NB4 (cell line): ENCODE results near the gene SMIM8.
A peak's percentile ranks its signal among the peaks of the same experiment; 100 is the strongest.

ENCODE experiments used
- DNase-seq: peaks from one replicate; pipeline ENCODE4 v3.0.0; 2010; ENCODE audit warnings: low read depth
- H3K4me3 ChIP-seq: one replicate; pipeline ENCODE4 v1.5.1; 2011; ENCODE audit warnings: mild to moderate bottlenecking, low read depth, low read length, moderate library complexity
- MYC ChIP-seq: IDR thresholded peaks from 2 replicates; pipeline ENCODE4 v1.6.1; 2011; ENCODE audit warnings: low read depth, low read length
- POLR2A ChIP-seq: IDR thresholded peaks from 2 replicates; pipeline ENCODE4 v1.6.1; 2011; ENCODE audit warnings: mild to moderate bottlenecking; ENCODE audit not compliant: insufficient read length; ENCODE audit errors: extremely low read depth
- TF ChIP-seq, protein P1 (sequence below): IDR thresholded peaks from one replicate; pipeline ENCODE4 v1.5.1; 2012; ENCODE audit warnings: low read depth, low read length
- TF ChIP-seq, protein P2 (sequence below): IDR thresholded peaks from 2 replicates; pipeline ENCODE4 v1.6.1; 2011; ENCODE audit warnings: low read depth, low read length

The SMIM8 gene

DNA sequence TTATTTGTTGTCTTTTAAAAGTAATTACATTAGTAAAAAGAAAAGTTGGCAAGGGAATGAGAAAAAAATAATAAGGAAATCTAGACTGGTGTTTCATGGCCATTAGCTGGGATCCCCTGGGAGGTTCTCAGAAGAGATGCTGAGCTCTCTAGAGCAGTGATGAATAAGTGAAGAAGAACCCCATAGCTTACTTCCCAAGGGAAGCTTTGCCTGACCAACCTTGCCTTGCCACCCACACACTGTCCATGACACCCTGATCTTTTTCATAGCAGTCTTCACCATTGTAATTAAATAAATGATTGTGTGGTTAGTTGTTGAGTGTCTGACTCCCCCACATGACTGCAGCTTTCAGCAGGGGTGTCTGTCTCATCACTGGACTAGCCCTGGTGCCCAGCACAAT, 28.1 kb downstream of the SMIM8 start:
- no peak for TF ChIP-seq POLR2A
- TF ChIP-seq, protein P1, sequence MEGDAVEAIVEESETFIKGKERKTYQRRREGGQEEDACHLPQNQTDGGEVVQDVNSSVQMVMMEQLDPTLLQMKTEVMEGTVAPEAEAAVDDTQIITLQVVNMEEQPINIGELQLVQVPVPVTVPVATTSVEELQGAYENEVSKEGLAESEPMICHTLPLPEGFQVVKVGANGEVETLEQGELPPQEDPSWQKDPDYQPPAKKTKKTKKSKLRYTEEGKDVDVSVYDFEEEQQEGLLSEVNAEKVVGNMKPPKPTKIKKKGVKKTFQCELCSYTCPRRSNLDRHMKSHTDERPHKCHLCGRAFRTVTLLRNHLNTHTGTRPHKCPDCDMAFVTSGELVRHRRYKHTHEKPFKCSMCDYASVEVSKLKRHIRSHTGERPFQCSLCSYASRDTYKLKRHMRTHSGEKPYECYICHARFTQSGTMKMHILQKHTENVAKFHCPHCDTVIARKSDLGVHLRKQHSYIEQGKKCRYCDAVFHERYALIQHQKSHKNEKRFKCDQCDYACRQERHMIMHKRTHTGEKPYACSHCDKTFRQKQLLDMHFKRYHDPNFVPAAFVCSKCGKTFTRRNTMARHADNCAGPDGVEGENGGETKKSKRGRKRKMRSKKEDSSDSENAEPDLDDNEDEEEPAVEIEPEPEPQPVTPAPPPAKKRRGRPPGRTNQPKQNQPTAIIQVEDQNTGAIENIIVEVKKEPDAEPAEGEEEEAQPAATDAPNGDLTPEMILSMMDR, result no peak
- TF ChIP-seq MYC, result no peak
- TF ChIP-seq, protein P2, sequence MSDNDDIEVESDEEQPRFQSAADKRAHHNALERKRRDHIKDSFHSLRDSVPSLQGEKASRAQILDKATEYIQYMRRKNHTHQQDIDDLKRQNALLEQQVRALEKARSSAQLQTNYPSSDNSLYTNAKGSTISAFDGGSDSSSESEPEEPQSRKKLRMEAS, result no peak
- no peak overlapping the region for H3K4me3 ChIP-seq
- peak; percentile 13 for DNase-seq

DNA sequence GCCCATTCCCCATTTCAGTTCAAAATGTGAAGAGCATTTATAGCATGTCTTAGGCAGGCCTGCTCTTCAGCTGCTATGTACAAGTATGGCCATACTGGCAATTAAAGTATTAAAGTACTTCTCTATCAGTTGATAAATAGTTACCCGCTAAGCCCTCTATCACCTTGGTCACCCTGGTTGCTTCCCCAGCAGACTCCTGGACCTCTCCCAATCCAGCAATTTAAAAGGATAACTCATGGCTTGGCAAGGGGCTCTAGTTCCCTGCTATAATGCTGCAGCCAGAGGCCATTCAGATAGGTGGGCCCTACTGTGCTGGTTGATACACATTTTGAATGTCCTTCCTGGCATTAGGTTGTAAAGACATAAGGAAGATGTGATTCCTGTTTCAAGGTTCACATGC, 29.2 kb downstream of the SMIM8 start:
- TF ChIP-seq, protein P1, result no peak
- no peak for TF ChIP-seq MYC
- TF ChIP-seq, protein P2, result no peak
- no peak for TF ChIP-seq POLR2A
- no peak overlapping the region for H3K4me3 ChIP-seq
- DNase-seq, result no peak

DNA sequence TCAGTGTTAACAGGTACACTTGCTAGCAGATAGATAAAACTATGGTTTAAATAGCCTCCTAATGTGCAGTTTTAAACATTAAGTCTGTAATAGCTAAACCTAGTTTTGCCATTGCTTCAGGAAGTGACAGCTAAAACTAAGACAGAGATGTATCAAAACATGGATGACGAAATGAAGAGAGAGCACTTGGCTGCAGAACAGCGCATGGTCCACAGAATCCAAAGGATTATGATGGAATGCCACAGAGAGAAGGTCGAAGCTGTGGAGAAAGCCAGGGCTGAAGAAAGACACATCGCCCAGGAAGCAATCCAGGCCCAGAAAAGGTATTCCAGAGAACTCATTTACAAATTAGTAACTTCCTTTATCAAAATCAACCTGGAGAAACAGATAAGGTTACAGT, 33.8 kb downstream of the SMIM8 start:
- DNase-seq, result no peak
- TF ChIP-seq, protein P1, result no peak
- TF ChIP-seq POLR2A, result no peak
- TF ChIP-seq, protein P2, result no peak
- no peak for TF ChIP-seq MYC

DNA sequence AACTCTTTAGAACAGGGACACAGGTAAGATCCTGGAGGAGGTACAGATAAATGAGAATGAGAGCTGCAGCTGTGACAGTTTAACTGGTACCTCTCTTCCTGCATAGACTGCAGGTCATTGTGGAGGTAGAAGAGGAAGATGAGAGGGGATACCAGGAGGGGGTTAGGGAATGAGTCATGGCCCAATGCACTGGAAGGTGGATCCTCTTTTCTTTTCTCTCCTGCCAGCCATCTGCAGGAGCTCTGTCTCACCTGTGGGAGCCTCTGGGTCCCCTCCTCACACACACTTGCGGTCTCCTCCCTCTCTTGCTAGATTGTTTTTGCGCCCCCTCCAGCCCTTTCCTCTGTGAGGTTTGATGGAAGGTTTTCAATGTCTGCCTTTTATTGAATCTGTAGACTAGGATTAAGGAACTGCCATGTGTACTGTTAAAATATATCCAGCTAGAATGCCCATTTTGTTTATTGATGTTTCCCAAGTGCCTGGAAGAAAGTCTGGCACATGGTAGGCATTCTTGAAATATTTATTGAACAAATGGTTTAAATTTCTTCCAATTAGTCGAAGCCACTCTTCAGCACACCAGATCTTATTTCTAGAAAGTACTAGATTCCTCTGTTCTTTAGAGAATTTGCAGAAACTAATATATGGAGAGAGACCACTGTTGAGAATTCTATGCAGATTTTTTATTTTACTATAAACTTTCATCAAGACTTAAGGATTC, 35.2 kb downstream of the SMIM8 start:
- no peak for TF ChIP-seq MYC
- TF ChIP-seq, protein P2, result no peak
- no peak for TF ChIP-seq POLR2A
- TF ChIP-seq, protein P1, result no peak
- DNase-seq, result no peak
- H3K4me3 ChIP-seq, result no peak overlapping the region

More for the DNA sequence above, 33.8 kb downstream of the SMIM8 start:
- no peak overlapping the region for H3K4me3 ChIP-seq

DNA sequence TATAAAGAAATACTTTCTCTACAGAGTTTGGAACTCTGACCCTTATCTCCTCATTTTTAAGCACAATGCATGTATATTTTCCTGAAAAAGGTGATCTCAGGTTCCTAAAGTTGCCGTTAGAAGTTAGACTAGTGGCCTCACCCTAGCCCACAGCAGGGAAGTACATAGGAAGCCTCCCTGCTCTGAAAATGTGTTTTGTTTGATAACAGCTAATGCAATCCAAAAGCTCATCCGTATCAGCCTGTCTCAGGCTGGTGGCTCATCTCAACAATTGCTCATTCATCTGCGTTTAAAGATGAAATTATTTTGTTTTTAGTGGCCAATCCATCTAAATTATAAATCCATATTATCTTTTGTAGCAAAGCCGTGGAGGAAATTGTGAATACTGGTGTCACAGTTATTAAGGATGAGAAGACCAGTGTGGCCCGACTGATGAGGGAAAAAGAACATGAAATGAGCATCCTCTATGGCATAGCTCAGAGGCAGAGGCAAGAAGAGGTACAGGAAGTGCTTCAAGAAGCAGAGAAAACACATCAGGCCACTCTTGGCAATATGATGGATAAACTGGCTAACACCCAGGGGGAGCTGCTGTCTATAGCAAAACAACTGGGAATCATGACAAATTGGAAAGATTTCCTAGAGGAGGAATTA, 42.3 kb downstream of the SMIM8 start:
- no peak overlapping the region for H3K4me3 ChIP-seq
- TF ChIP-seq, protein P1, result no peak
- TF ChIP-seq MYC (no peak), POLR2A (no peak)
- TF ChIP-seq, protein P2, result no peak
- no peak for DNase-seq
